SK-N-DZ (cell line): ENCODE results near the gene POU2F1.

Experiments used
- DNase-seq: peaks from one replicate; pipeline ENCODE4 v3.0.0-alpha.2; 2015; ENCODE audit warnings: low spot score

Gene POU2F1

DNA sequence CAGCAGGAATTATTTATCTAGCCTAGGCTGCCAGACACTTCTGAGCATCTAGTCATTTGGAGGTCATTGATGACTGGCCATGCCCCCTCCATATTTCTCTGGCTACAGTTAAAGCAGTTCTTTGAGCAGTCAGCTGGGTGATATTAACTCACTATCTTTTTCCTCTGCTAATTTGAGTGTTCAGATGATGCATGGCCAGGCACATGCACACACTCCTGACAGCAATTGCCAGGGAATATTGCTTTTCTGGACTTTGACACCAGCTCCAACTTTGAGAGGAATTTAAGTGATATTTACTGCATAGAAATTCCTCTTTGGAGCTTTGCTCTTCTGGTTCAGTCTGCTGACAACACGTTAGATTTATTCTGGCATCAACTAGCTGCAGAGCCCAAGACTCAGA, 245.1 kb downstream of the POU2F1 start:
- no peak for DNase-seq

DNA sequence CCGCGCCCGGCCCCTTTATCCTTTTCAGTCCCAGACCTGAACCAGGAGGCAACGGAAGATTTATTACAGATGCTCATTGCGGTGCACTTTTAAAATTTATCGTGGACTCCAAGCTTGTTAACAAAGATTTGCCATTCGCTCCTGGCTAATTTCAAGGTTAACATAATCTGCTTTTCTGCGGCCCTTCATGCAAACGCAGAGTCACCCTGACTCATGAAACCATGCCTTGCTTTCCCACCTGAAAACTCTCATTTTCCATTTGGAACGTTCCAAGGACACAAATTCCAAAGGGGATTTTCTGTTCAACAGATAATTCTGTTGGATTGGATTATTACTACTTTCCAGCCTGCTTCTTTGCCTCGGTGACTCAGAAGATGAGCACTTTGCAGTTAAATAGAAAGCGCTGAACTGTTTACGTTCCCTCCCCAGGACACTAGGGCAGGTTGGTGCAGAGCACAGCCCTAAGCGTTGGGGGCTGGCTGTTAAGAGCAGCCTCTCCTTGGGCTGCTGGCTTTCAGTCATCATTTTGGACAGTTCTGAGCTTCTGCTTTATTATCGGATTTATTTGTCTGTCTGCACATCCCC, 246.5 kb downstream of the POU2F1 start:
- no peak for DNase-seq

DNA sequence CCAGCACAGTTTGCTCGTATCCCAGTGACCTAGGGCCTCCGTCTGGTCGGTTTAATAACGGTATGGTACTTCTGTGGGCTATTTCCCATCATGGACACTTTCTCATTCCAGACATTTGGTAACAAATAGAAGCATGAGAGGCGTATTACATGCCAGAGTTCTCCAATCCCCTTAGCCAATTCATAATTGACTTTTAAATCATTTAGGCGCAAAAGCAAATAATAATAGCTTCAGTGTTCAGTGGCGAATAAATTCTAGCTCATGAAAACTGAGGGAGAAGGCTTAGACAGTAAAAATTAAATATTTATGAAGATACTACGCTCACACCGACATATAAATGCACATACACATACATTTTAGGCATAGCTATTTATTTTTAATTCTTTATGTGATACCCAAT, 247.1 kb downstream of the POU2F1 start:
- no peak for DNase-seq

DNA sequence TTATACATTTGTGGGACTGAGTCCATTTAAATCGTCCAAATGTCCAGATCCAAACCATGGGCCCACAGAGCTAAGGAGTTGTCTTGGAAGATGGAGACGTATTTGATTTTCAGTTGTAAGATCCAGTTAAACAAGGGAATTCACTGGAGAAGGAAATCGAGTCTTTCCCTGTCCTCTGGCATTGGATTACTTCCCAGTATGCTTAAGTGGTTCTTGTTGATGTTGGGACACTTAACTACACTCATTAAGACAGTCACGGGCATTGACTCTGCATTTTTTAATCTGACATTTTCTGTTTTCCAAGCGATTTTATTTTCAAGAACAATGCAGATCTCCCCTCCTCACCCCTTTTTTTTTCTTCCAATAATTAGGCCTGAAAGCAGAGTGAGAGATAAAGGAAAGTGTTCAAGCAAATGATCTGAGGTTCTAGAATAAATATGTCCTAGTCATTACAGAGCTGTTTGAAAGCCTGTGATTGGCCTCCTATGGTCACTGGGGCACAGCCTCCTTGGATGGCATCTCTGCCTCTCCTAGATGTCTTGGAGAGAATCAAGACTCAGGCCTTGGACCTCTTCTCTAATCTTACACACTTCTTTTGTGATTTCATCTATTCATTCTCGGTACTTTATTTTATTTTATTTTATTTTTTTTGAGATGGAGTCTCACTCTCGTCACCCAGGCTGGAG, 248.7 kb downstream of the POU2F1 start:
- no peak for DNase-seq

DNA sequence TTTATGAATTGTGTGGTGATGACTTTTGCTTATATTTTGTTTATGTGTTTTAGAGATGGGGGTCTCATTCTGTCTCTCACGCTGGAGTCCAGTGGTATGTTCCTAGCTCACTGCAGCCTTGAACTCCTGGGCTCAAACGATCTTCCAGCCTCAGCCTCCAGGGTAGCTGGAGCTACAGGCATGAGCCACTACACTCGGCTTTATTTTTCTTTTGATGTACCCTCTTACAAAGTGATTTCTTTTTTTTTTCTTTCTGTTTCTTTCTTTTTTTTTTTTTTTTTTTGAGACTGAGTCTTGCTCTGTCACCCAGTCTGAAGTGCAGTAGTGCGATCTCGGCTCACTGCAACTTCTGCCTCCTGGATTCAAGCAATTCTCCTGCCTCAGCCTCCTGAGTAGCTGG, 250.9 kb downstream of the POU2F1 start:
- no peak for DNase-seq

DNA sequence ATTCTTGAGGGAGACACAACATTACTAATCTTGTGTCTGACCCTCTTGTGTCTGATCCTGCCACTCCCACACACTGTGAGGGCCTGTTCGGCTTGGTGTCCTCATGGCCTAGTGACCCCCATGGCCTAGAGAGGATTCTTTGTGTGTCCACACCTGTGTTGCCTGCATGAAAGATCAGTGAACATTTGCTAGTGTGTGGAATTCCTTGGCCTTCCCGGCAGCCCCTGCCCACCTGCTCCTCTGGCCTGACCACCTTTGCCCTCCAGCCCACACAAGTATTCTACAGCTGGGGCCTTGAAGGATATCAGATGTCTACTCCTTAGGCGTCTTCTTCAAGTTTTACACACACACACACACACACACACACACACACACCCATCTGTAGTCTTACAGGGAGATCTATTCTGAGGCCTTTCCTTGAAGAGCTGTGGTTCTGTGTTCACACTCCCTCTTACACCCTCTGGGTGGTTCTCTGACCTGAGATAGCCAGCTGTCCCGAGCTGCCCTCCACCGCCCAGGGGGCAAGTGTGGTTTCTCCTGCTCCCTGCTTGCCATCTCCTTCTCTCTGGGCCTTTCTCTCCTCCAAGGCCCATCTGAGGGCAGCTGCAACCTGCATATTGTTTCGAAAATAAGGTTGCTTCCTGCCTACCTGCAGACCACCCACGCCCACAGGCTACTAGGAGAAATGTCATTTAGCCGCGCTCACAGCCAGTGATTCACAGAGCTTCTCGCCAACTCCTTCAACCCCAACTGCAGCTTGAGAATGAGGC, 252.3 kb downstream of the POU2F1 start:
- no peak for DNase-seq

DNA sequence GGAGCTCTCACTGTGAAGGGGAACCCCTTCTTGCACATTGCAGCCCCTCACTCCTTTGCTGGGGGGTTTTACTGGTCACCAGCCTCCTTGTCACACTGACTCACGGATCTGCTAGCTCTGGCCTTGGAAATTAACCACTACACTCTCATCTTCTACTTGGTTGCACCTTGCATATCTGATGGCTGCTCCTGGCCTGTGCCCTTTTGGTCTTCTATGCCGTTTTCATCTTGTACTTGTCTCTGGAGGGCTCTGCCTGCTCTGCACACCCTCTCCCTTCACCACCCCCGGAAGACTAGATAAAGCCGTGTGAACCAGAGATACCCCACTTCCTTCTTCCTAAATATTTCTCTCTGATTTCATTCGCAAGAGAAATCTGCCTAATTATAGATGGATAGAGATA, 253.1 kb downstream of the POU2F1 start:
- DNase-seq: no peak

DNA sequence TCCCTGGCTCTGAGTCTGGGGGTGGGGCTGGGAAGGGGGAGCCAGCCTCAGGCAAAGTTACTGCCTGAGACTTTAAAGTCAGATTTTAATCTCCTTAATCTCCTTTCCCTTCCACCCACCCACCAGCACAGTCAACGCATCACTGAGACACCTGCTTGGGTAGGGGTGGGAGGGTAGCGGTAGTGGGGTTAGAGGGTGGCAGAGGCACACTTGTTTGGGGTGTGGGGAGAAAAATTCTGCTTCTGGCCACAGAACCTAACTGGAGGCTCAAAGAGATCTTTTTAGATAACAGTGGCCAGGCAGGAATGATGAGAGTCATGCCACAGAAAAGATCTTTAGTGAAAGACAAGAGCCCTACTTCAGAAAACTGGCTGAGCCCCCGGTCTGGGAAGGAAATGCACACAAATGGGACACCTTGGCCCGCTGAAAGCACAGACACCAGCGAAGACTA, 253.5 kb downstream of the POU2F1 start:
- DNase-seq: no peak

DNA sequence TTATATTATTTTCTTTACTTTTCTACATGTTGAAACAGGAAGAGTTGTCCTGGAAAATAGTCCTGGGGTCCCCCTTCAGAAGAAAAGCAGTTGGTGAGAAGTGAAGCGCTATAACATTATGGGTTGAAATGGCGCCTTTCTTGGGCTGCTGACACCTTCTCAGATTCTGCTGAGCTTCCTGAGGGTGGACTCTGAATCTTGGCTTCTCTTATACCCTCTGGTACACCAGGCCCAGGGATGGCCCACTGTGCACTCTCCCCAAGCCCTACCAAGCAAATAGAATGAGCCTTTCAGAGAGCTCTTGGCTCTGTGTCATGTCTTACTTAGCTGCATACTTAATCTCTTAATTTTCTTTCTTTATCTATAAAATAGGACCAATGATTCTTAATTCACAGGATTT, 255.4 kb downstream of the POU2F1 start:
- DNase-seq: no peak
